Stimulated activated CD4-positive, alpha-beta T cell treated with anti-CD3 and anti-CD28 coated beads, Interleukin-4, amount 100 ng/mL, for 4 hours (primary cell): Measurements from ENCODE around the gene BBOX1.
"Not testable (repeated sequence)": the region's sequence is repeated elsewhere in the genome, so short reads cannot be mapped to it uniquely, and the experiment has no call there.

Experiments used
- DNase-seq, 2 experiments: peaks; one replicate each; pipeline ENCODE4 v3.0.0-alpha.2; 2020

The BBOX1 gene

GRCh38 chr11:27085605-27086004 is 45.0 kb downstream of the BBOX1 start:
- no peak for DNase-seq

GRCh38 chr11:27087432-27087831 is 46.8 kb downstream of the BBOX1 start:
- no peak for DNase-seq

- DNase-seq, result no peak
These were observed 47.7 kb downstream of the BBOX1 start for GRCh38 chr11:27088353-27088752.

GRCh38 chr11:27089746-27090145 is 49.1 kb downstream of the BBOX1 start:
- no peak for DNase-seq

GRCh38 chr11:27090357-27090948 is 49.8 kb downstream of the BBOX1 start:
- not testable (repeated sequence) for DNase-seq

GRCh38 chr11:27094120-27094519 is 53.5 kb downstream of the BBOX1 start:
- no peak for DNase-seq

GRCh38 chr11:27095059-27095458 is 54.4 kb downstream of the BBOX1 start:
- DNase-seq, result no peak

GRCh38 chr11:27095887-27096286 is 55.3 kb downstream of the BBOX1 start:
- no peak for DNase-seq

- DNase-seq, result no peak
These were observed 56.9 kb downstream of the BBOX1 start for GRCh38 chr11:27097551-27097950.

- DNase-seq, result no peak
These were observed 59.9 kb downstream of the BBOX1 start for GRCh38 chr11:27100534-27100933.

- no peak for DNase-seq
These were observed 66.9 kb downstream of the BBOX1 start for GRCh38 chr11:27107548-27107947.

- no peak for DNase-seq
These were observed 68.2 kb downstream of the BBOX1 start for GRCh38 chr11:27108809-27109208.

GRCh38 chr11:27111896-27112295 is 71.3 kb downstream of the BBOX1 start:
- DNase-seq, result no peak

GRCh38 chr11:27112946-27113345 is 72.3 kb downstream of the BBOX1 start:
- no peak for DNase-seq

GRCh38 chr11:27115051-27115650 is 74.5 kb downstream of the BBOX1 start:
- no peak for DNase-seq

- no peak for DNase-seq
These were observed 76.1 kb downstream of the BBOX1 start for GRCh38 chr11:27116684-27117083.

- no peak for DNase-seq
These were observed 77.8 kb downstream of the BBOX1 start for GRCh38 chr11:27118371-27118770.

- no peak for DNase-seq
These were observed 78.3 kb downstream of the BBOX1 start for GRCh38 chr11:27118949-27119348.

GRCh38 chr11:27119396-27119795 is 78.8 kb downstream of the BBOX1 start:
- DNase-seq, result no peak

GRCh38 chr11:27120211-27120610 is 79.6 kb downstream of the BBOX1 start:
- no peak for DNase-seq

- no peak for DNase-seq
These were observed 81.4 kb downstream of the BBOX1 start for GRCh38 chr11:27122001-27122400.

GRCh38 chr11:27124514-27125264 is 84.1 kb downstream of the BBOX1 start:
- no peak for DNase-seq

GRCh38 chr11:27129686-27130085 is 89.1 kb downstream of the BBOX1 start:
- DNase-seq, result no peak

- DNase-seq, result no peak
These were observed 90.2 kb downstream of the BBOX1 start for GRCh38 chr11:27130806-27131205.
